HL-60/S4 (cell line): ENCODE measurements around the gene CDHR2.

Experiments
- in situ Hi-C: fragments of 300-500 bp; cut with MboI; formaldehyde crosslinking; loops from 2 replicates; pipeline ENCODE4 v1.14.3; 2022; ENCODE audit warnings: low sequenced_read_pairs

Gene CDHR2

DNA sequence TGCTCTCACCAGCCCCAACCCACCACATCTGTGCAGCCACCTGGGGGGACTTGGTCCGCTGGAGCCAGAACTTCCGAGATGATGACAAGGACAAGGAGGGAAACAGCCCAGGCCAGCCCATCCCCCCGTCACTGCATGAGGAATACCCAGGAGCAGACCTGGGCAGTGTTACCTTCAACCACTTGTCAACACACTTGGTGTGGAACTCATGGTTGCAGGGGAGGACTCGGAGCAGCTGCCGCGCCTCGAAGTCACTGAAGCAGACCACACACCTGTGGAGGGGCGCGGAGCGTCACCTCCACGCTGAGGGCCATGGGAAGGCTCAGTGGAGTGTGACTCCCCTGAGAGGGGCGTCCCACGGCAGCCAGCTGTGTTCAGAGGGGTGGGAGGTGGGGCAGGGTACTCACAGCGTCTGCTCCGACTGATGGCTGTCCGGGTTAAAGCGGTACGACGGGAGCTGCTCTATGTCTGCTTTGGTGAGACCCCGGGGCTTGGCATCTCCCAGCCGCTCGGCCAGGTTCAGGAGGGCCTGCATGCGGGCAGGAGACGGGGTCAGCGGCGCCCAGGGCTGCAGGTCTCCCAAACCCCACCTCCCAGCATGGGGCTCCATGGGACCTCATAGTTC lies 19.9 kb upstream of the CDHR2 start:
- in situ Hi-C loops, result no loop called here

DNA sequence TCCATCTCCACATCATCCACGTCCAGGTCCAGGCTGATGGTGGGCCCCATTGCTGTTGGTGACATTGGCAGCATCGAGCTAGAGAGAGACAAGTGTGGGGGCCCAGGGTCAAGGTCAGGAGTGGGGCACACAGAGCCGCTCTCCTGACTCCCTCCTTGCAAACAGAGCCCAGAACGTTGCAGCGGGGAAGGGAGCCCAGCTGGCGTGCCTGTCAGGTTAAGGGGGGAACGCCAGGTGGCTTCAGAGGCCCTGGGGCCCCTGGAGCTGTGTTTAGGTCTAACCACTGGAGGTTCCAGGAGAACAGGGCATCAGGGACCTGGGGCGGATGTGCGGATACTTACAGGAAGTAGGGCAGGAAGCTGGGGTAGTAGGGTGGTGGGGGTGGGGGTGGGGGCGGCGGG lies 19.4 kb upstream of the CDHR2 start:
- in situ Hi-C loops, result no loop called here

DNA sequence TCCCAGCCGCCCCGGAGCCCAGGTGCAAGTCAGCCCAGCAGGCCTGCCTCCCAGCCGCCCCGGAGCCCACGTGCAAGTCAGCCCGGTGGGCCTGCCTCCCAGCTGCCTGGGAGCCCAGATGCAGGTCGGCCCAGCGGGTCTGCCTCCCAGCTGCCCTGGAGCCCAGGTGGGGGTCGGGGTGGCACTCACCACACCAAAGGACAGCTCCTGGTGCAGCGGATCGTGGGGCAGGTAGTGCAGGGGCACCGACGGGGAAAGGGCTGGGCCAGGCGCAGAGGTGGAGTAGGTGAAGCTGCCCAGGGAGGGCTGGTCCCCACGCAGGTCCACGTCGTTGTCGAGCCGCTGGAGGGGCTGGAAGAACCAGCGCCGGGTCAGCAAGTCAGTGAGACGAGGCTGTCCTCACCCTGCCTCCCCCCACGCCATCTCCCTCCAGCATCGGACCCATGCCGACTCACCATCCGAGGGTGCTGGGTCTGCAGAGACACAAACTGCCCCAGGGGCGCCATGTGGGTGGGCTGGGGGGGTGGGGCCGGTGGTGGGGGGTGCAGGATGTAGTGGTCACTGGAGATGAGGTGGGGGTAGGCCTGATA lies 18.7 kb upstream of the CDHR2 start:
- in situ Hi-C loops, result no loop called here

DNA sequence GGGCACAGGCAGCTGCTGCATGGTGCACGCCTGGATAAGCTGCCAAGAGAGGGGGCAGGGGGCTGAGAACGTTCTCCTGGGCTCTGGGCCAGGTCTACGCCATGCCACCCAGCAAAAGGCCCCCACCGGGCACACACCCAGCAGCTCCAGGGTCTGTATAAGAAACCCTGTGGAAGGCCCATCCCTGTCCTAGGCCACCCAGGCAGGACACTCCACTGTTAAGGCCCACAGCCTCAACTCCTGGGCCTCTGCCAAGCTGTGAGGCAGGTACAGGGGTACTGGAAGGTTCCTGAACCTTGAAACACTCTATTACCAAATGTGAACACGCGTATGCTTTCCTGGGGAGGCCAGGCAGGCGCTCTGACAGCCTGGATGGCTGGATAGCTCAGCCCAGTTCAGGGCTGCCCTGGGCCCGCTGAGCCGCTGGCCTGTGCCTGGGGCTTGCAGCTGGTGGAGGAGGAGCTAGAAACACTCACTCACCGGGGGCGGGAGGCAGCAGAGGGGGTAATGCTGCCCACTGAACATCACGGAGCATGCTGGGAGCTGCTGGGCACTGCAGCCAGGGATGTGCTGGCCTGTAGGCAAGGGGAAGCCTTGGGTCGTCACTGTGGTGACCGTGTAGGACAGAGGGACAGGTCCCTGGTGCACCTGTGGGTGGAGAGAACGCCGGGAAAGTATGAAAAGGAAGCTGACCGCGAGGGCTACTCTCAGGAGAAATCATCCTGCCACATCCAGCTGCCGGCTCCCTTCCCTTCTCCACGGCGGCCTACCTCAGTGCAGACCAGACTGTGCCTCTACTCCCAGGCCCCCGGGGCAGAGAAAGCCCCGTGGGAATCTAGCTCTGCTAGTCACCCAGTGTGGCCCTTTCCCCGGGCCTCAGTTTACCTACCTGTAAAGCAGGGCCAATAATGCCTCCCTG lies 17.9 kb upstream of the CDHR2 start:
- in situ Hi-C loops, result no loop called here

DNA sequence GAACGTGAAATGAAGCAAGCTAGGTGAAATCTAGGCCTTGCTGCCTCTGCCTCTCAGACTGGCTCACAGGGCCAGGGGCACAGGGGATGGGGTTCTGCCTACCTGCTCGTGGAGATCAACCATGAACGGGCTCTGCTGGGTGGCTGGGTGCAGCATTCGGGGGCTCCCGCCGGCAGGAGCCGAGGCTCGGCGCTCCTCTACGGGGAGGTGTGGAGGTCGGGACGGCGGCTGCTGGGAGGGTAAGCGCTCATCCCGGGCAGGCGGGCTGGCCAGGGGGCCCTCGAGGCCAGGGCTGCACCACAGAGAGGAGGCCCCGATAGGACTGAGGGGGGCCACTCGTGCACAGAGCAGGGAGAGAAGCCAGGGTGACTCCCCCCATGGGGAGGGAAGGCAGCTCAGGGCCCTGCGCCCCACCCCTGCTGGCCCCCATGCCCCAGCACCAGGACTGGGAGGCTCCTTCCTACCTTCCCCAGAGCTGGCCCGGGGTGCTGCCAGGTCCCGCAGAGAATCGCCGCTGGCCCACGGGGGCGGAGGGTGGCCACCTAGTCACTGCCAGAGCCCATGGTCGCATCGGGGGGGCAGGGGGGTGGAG lies 17.1 kb upstream of the CDHR2 start:
- in situ Hi-C loops, result no loop called here

DNA sequence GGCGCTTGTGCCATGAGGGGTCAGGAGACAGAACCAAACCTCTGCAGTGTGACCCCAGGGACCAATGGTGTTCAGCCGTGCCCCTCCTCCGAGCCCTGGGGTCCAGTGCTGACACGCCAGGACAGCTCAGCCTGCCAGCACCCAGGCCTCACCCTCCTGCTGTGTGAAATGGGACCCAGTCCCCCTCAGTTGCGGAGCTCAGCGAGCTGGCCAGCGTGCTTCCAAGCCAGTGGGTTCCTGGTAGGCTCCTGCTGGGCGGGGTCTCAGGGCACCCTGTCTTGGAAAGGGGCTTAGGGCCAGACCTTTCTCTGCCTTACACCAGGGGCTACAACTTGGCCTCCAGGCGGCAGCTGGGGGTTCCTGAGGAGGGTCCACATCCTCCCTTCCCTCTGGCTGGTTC lies 16.3 kb upstream of the CDHR2 start:
- in situ Hi-C loops, result no loop called here

DNA sequence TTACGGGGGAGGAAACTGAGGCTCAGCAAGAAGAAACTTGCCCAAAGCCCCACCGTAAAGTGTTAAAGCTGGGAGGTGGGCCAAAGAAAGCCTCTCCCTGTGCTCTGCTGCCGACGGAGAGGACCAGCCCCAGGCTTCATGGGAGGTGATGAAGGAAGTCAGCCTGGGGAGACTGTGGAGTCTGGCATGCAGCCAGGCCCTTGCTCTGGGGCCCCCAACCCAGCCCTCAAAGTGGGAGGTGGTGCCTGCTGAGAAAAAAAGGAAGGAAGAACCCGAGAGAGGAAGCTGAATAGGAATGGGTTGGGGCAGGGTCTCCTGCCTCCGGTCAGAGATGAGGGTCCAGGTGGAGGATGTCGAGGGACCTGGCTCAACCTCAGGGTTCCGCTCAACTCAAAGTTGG lies 15.8 kb upstream of the CDHR2 start:
- in situ Hi-C loops, result no loop called here

DNA sequence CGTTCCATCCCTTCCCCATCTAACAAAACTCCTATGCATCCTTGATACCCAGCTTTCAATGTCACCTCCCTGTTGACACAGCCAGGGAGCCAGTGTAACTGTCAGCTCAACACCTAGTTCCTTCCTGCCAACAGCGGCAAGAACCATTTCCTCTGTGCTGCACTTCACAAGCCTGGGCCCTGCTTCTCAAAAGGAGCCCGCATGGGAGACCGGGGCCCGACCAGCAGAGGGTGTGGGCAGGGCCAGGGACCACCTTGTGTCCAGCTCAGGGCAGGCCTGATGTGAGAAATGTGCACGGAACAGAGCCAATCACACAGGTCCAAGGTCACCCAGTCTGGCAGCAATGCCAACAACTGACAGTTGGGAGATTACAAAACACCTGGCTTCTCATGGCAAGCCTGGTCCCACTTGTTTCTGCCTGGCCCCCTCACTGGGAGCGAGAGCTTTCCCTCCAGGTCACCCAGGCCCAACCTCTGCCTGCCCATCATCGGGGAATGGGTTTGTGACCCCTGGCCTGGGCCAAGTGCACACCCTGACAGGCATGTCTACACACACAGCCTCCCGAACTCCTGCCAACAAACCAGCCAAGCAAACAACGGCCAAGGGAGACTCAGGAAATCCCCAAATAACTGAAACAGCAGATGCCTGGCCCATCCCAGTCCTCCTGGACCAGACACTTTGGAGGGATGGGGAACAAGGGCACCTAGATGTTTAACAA lies 15.1 kb upstream of the CDHR2 start:
- in situ Hi-C loops, result no loop called here

DNA sequence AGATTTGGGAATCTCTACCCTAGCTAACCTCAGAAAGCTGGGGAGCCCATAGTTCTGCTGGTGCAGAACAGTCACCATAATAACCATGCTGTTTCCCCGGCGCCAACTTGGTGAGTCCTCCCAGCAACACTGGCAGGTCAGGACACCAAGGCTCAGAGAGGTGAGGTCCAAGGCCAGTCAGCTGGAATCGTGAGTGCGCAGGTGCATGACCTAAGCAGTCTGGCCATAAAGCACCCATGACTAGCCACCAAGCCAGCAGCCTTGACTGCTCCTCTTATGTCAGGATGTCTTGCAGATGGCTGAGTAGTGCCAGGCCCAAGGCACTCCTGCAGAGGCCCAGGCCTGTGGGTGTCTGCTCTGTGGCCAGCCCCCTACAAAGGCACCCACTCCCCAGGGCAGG lies 14.5 kb upstream of the CDHR2 start:
- in situ Hi-C loops, result no loop called here

DNA sequence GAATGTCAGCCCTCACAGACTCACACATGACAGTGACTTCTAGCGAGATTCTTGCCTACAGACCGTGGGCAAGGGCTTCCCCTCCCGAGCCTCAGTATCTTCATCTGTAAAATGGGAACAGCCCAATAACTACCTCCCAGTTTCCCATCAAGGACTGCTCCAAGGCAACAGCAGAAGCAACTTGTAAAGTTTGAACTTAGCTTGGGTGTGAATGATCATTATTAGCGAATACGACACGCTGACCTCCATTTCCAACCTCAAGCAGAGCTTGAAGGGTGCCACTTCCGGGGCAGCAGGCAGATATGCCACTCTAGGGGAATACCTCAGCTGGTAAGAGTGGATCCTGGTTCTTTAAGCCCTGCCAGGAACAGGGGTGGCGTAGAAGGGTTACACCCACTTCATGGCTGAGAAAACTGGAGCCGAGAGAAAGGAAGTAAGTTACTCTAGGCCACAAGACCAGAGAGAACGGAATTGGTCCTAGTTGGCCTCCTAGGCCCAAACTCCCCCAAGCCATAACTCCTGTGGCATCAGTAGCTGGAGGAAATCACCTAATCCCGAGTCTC lies 14.0 kb upstream of the CDHR2 start:
- in situ Hi-C loops, result no loop called here

DNA sequence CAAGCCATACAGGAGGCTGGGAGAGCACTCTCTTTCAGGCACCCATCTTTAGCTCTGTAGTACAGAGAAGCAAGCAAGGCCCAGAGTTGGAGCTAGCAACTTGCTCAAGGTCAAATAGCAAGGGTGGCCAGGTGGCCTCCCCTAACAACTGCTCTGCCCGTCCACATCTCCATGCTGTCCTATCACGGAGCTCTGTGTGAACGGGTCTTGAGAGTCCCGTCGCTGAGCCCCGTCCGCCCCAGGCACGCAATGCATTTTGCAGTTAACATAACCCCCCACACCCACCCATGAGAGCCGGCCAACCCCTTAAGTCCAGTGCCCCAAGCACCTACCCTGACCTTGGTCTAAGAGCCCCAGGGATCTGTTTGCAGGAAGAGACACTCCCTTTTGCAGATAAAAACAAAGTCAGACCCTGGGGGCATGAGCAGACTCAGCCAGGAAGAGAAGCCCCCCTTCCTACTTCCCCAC lies 13.4 kb upstream of the CDHR2 start:
- in situ Hi-C loops, result no loop called here

DNA sequence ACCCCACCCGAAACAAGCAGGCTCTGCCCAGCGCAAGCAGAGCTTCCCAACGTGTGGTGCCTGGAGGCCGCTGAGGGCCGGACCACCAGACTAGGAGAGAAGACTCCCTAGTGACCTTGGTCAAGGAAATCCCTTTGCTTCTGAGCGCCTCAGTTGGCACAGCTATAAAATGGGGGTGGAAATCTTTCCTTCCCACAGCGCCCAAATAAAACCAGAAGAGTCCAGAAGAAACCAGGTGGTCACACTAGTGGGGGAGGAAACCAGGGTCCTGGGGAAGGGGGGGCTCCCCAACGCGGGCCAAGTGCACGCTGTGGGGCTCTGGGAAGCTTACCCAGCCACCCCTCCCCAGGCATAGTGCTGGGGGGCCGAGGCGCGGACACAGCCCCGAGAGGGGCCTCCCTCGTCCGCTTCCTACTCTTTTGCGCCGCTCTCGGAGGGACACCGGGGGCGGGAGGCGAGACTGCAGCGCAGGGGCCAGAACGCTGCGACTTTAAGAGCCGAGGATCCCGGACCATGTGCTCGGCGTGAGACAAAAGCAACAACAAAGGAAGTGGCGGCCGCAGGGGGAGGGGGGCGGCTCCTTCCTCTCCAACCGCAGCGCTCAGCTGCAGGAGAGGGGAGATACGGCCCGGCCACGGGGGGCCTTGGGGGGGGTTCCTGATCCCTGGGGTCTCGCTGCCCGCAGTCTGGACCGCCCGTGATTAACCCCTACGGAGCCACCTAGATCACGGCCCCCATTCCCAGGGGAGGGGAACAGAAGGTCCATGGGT lies 12.8 kb upstream of the CDHR2 start:
- in situ Hi-C loops, result no loop called here

DNA sequence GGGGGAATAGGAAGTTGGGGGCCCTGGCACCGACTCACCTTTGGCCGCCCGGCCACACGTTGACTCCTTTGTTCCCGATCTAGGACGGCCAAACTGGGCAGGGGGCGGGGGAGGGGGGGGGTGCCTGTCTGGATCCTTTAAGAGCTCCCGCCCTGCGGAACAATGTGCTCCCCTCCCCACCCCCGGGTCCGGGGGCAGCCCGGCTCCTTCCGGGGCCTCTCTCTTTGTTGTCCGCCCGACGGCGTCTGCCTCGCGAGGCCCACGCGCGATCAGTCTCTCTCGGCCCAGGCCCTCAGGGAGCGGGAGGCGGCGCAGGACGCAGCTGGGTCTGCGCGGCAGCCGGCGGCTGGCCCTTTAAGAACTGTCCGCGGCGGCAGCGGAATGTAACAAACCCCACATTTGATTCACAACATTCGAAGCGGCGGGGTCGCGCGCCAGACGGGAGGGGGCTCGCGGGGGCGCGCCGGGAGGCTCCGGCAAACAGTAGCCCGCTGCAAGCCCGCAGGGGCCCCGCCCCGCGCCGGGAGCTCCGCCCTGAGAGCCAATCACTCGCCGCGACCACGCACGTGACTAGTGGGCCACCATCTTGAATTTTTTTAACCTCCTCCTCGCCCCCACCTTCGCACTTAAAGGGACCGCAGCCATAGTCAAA lies 12.1 kb upstream of the CDHR2 start, which contains the start of gene RNF44:
TSS of gene RNF44 (minus strand) at position 501 of the 652 bp plus-strand sequence. CDS start 4,930 bp downstream, outside the sequence.
- in situ Hi-C loops, result no loop called here

DNA sequence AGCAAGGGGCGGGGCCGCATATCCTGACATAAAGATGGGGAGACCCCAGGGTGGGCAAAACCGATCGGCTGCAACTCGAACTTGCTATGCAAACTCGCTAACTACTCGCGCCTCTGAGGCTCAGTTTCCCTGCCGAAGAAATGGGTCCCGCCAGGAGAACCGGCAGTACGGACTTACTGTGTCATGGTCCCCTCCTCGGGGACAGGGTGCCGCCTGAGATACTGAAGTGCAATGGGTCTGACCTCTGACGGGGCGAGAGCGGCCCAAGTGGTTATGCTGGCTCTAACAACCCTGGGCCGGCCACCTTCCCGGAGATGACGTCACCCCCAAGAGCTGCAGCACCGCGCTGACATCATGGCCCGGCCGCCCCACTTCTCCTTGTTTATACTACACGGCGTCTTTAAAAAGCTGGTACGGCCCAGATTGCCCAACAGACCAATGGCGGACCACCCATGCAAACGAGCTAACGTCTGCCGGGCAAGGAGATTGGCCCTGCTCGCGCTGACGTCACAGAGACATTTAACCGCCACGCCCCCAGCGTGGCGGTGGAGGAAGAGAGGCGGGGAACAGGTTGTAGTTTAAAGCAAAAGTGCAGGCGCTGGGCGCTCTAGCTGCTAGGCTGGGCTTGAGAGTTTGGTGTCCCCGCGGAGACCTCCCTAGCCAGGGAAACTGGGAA lies 11.4 kb upstream of the CDHR2 start:
- in situ Hi-C loops, result no loop called here

DNA sequence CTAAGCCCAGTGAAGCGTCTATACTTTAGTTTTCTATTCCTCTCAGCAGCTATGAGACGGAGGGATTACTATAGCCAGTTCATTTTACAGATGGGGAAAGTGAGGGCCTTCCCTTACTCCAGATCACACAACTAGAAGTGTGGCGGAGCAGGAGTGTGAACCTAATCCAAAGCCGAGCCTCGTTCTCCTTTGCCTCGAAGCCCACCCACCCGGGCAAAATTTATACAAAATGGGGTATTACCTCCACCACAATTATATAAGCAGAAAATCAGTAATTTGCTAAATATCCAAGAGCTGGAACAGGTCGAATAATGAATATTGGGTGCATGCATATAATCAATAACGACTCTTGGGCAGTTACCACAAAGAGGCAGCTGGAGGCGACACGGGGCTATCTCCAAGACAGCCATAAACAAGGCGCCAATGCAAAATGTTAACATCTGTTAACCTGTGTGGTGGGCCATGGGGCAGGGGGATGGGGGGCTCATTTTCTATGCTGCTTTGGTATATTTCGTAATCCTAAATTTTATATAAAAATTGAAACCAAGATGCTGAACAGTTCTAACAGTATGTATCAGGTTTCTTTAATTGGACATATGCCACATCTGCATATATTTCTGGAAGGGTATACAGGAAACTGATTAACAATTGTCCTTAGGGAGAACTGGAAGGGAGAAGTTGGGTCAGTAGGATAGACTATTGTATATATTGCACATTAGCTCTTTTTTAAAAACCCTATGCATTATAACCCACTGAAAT lies 10.7 kb upstream of the CDHR2 start:
- in situ Hi-C loops, result no loop called here

DNA sequence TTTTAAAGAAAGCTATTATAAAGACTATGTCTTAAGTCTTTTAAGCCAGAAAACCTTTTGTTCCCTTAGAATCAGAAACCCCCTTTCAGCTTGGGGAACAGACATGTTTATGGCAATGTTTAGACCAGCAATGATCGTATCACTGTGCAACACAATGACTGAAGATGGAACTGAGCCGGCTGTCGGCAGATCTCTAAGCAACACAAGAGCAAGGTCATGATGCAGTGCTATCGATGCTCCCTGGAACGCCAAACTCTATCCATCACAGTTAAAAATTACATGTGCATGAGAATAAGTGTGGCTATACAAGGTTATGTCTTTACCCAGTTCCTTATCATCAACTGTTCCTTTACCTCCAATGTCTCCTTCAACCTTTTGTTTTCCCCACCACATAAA lies 10.2 kb upstream of the CDHR2 start:
- in situ Hi-C loops, result no loop called here

DNA sequence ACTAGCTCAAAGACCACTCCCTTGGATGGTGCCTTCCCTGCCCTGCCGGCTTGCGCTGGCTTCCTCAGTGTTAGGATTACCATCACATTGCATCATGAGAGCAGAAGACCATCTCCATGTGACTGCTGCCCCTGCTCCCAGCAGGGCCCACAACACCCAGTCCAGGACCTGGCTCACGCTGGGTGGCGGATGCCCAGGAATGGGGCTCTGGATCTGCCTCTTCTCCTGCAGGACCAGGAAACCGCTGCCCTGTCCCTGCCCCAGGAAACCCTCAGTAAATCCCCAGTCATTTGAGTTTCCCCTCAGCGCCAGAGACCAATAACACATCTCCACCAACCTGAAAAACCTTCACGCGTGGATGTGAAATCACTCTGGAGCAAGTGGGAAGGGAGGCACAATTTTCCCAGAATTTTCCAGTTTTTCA lies 8.7 kb upstream of the CDHR2 start:
- in situ Hi-C loops, result no loop called here

DNA sequence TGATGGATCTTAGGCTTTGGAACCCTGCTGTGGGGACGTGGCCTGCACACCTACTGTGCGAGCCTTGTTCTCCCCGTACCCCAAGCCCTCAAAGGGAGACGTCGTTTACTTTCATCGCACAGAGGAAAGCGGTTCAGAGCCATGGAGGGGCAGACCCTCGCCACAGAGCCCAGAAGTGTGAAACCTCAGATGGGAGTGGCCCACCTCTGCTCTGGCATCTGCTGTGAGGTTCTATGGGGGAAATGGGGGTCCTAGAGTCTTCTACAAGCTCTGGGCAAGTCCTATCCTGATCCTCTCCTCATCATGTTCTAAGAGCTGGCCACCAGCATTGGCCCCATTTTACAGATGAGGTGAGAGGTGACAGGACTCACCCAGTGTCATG lies 8.2 kb upstream of the CDHR2 start:
- in situ Hi-C loops, result no loop called here
